Fibroblast of skin of back (primary cell): ENCODE measurements around the gene FOXI2. TPM values are rescaled to one million over a fixed set of nuclear protein-coding genes. Genes with fewer than 3 reads are reported as not detected.

Experiments used
- DNase-seq: peaks from one replicate; pipeline ENCODE4 v3.0.0-alpha.2; 2013
- polyA plus RNA-seq, 2 experiments: library from polyadenylated mRNA; unstranded; fragments of 120-200 nt; gene quantifications; one replicate each; pipeline ENCODE4 v1.2.1, GENCODE V29; 2013; ENCODE audit not compliant: insufficient read length in 2 of 2

The FOXI2 gene
- polyA plus RNA-seq (2013, experiment 1 of 2; ENCODE audit: insufficient read length): not detected
- polyA plus RNA-seq (2013, experiment 2 of 2; ENCODE audit: insufficient read length): not detected

GRCh38 chr10:127736915-127737562 lies at the start of gene FOXI2:
FOXI2 (plus strand) TSS chr10:127737185; CDS start chr10:127737274, 89 bp downstream.
- DNase-seq: no peak

DNA sequence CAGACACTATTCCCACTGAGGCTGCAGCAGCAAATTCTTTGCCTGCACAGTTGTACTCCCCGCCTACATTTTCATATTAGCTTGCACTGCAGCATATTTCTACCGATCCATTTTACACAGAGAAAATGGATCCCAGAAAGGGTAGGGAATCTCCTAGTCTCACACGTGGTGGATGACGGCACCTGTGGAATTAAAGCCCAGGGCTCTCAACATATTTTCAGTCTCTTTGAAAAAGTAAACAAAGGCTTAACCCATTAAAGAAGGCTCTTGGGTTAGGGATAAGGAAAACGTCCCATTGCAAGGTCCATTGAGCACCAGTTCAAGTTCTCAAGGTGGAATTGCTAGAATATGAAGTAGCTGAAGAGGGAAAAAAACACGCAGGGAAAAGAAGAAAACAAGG lies 49.4 kb upstream of the FOXI2 start:
- no peak for DNase-seq

DNA sequence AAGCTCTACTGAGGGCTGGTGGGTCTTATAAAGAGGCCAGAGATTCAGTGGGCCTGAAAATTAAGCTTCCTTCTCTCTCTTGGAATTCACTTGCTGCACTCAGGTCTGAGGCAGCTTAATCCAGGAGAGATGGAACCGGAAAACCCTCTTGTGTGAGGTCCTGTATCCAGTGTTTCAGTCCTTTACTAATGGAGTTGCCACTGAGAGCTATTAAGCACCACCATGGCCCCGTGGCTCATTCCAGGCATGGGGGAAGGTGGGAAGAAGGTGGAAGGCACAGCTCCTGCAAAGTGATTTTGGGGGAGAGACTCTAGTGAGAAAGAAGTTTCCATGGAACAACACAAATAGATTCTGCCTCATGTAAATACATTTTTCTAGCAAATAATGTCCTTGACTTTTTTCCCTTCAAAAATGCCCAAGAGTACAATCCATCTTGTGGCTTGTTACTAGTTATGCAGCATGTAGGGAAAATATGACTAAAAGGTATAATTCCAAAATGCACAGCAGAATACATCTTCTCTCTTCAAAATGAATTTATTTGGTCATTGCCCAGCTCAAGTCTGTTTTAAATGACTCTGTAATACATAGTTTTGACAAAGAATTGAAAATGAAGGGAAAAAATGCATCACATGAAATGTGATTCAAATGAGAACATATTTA lies 46.7 kb upstream of the FOXI2 start:
- no peak for DNase-seq

DNA sequence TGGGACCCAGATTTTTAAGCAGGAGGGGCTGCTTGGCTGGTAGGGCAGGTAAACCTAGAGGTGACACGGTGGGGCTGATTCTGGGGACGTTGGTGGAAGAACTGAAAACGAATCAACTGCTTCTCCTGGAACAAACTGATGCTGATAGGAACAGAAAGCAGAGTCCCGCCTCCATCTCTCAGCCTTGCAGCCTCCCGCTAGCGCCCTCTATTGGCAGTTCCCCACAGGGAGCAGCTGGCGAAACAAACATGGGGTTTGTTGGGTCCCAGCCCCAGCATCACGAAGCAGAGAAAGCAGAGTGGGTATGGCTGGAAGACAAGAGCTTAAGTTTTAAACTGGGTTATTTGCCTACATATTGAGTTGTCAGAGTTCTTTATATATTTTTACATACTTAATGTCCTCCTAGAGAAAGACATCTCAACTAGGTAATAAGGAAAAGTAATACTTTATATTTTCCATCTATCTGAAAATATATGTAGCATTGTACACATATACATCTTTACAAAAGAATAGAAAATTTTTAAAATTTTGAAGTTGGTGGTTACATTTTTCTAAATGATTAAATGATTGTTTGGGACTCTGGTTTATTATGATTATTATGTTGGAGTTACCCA lies 42.3 kb upstream of the FOXI2 start:
- peak; percentile 7 for DNase-seq

DNA sequence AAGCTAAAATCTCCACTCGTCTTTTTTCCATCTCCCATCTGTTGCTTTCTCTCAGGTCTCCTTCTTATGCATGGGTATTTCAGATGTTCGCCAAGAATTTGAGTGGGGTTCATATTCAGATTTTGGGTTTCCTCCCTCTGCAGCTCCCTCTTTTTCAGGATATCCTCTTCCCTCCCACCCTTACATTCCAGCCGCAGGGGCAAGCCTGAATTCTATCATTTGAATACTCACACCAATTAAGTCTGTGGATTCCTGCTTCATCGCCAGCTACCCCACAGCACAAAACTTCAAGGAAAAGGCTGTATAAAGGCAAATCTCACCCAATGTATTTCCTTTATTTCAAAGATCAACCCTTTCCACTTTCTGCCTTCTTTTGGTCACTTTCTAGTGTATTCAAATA lies 41.6 kb upstream of the FOXI2 start:
- no peak for DNase-seq

DNA sequence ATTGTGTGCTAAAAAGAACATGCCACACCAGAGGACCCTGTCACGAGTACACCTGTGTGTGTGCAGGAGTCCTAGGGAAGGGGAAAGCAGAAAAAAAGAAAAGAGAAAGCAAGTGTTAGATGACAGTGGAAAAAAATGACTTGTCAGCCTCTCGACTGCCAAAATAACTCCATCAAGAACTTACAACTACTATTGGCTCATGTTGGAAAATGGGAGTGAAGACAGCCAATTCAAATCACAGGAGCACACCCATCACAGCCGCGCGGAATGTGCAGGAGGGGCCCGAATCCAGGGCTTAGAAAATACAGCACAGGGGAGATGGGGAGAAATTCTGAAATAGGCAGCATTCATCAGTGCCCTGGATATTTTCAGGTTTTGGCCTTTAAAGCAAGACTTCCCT lies 38.1 kb upstream of the FOXI2 start:
- no peak for DNase-seq

DNA sequence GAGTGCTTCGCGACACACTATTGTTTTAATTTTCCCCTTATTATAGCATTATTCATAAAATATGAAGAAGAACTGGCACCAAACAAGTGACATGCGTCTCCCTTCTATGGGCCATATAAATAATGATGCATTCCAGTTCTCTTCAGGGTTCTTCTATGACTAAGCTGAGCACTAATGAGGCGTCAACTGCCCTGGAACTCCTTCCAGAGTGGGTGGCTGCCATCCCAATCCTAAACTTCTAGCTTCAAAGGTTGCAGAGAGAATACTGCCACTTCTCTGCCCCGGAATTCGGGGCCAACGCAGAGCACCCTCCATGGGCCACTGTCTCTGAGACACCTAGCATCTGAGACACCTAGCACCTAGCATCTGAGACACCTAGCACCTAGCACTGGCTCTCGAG lies 37.7 kb upstream of the FOXI2 start:
- DNase-seq: no peak

DNA sequence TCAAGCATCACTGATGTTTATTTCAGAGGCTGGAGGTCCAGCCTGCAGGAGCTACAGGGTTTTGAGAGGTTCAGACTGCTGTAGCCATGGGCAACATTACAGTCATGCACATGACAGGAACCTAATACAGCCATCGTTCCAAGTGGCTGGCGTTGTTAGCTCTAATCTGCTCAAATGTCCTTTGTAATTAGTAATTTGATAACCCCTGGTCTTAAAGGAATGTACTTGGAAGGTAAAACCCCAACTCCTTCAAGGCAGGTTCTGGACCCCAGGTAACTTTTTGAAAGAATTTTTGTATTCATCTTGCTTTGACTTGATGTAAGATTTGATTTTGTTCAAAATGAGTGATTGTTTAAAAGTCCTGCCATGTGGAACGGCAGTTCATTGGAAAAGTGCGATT lies 34.7 kb upstream of the FOXI2 start:
- DNase-seq: no peak

- no peak for DNase-seq
Measured at GRCh38 chr10:127715249-127715648, 21.7 kb upstream of the FOXI2 start.

DNA sequence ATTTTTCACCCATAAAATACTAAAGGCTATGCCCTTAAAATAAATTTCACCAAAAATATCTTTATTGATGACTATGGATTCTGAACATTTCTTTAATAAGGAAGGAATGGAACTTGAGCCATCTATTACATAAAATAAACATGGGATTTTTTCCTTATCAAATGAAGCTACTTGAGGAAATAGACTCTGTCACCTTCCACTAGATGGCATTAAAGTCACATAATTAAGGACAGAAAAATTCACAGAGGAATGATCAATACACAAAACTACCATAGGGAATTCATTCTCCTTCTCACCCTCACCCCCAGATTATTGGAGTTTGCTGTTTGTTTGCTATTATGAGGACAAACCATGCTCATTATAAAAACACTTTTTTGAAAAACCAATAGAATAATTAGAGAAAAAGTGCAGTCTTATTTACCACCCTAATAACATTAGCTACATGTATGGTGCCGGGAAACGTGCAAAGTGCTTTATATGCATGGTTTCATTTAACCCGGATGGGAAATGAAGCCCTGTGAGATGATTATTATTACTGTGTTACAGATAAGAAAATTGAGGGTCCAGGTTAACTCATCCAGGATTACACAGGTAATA lies 21.1 kb upstream of the FOXI2 start:
- DNase-seq: peak; percentile 2

- no peak for DNase-seq
Measured at GRCh38 chr10:127720142-127720541, 16.8 kb upstream of the FOXI2 start.

- DNase-seq: no peak
Measured at GRCh38 chr10:127720903-127721302, 16.1 kb upstream of the FOXI2 start.

DNA sequence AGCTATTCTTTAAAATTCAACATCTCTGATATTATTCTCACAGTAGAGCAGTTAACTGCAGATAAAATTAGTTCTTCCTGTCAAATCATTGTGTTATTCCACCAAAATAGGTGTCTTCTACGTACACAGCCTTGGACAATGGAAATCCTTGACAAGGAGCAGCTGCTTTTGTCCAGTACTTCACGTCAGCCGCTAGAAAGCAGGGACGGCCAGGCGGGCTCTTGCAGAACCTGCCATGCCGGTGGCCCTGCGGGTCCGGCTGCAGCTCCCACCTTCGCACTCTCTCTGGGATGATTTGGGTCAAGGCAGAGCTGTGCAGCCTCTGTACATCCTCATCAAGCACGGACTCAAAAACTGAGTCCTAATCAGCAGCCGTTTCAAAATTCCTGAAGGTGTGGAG lies 2.2 kb upstream of the FOXI2 start:
- no peak for DNase-seq

- DNase-seq: no peak
Measured at GRCh38 chr10:127735156-127735555, 1.8 kb upstream of the FOXI2 start.

- no peak for DNase-seq
Measured at GRCh38 chr10:127735723-127736221, 1.2 kb upstream of the FOXI2 start.

DNA sequence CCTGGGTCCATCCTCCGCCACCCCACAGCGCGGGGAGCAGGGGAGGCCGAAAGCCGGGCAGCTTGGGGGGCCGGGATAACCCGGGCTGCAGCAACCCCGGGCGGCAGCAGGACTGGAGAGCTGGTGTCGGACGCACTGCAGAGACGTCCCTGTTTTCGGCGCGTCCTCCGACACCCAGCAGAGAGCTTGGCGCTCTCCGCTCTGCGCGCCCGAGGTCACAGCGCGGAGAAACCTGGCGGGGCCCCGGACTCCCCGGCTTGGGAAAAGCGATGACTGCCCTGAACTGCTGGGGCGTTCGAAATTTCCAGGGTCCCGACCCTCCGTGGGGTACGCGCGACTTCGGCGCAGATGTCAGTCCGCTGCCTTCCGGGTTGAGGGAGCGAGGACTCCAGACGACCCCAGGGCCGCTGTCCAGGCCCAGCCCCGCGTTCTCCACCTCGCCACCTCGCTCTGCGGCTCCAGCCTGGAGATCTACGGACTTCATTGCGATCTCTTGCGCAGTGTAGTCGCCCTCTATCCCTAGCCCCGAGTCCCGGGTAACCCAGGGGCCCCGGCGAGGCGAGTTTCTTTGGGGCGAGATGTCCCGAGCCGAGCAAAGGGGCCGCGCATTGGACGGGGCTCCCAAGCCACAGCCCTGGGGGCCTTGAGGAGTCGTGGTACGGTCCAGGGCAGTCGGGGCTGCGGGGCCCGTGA lies 617 bp upstream of the FOXI2 start:
- no peak for DNase-seq

DNA sequence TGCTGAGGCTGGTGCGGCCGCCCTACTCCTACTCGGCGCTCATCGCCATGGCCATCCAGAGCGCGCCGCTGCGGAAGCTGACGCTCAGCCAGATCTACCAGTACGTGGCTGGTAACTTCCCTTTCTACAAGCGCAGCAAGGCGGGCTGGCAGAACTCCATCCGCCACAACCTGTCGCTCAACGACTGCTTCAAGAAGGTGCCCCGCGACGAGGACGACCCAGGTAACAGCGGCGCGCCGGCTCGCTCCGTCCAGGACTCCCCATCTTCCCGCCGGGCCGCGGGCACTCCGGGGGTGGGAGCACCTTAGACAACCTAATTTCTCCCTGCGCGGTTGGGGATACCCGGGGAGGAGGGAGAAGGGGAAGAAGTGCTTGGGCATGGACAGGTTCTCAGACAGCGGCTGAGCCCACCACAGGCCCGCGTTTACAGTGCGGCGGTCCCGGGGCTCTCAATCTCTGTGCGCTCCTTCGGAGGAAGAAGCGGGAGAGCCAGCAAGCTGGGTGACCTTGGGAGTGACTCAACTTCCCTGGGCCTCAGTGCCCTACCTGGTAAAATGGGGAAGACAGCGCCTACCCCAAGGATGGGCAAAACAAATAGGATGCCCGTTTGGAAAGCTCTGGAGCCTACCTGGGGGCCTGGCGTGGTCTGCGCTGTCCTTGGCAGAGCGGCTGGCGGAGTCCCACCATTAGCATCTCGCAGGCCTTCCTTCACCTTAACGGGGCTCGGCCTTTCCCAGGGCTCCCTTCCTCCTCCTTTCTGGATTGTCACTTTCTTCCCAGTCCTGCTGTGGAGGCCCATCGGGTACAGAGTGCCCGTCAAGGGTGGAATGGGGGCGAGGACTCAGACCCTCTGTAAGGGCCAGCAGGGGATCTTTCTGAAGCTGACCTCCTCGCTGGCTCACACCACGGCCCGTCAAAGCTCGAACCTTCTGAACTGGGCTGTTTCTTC lies 852 bp downstream of the FOXI2 start:
- DNase-seq: no peak

DNA sequence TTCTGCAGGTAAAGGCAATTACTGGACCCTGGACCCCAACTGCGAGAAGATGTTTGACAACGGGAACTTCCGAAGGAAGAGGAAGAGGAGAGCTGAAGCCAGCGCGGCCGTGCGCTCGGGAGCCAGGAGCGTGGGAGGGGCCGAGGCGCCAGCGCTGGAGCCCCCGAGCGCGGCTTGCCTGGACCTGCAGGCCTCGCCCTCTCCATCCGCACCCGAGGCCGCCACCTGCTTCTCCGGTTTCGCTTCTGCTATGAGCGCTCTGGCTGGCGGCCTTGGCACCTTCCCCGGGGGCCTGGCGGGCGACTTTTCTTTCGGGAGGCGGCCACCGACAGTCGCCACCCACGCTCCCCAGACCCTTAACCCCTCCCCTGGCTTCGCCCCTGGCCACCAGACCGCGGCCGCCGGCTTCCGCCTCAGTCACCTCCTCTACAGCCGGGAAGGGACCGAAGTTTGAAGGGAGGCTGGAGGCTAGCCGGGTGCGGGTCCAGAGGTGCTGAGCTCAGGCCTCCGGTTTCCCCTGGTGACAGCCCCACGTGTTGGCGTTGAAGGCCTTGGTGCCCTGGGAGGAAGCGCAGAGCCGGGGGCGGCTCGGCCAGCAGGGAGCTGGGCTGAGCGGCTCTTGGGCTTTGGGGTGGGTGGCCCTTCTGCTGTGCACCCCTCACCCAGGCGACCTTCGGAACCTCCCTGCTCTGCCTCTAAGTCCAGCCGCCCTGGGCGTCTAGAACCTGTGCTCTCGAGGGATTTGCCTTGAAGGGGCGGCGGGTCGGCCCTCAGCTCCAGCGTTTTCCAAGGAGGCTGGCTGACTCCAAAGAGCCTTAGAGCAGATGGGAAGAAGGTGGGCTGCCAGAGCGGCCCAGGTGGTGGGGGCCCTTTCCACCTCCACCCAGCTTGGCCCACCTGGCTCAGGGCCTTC lies 1.8 kb downstream of the FOXI2 start:
- DNase-seq: no peak

GRCh38 chr10:127739908-127740307 lies 2.9 kb downstream of the FOXI2 start:
- DNase-seq: no peak

DNA sequence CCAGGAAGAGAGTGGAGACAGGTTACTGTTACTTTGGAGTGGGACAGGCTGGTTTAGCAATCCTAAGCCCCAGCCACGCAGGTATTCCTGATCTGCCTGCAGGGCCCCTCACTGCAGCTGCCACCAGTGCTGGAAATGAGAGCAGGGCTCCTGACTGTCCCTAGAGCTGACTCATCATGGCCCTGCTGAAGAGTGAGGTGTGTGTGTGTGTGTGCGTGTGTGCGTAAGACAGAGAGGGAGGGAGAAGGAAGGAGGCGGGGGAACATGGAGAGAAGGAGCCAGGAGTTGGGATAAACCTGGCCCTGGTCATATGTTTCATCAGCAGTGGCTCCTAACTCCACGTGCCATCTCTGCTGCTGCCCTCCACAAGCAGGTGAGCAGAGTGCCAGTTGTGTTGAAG lies 3.6 kb downstream of the FOXI2 start:
- no peak for DNase-seq
